ENCODE measurements around the gene RBFOX1.

Gene RBFOX1

DNA sequence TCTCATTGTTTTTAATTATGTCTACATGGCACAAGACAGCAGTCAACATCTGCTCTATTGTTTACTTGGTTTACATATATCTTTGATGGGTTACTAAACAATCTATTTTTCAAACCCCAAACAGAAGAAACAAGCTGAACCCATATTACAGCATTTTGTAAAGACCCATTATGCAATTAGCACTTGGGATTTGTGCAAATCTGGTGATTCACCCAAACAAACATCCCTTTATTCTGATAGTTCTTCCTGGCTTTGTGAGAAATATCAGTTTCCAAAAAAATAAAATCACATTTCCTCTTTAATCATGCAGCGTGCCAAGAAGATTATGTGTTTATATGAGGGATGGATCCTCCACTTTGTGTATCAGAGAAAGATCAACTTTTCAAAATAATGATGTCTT lies 16.8 kb upstream of the RBFOX1 start:
- in situ Hi-C loops (cut with HindIII; ENCODE audit: low sequenced_read_pairs) = no loop called here
- DNase-seq (ENCODE audit: low read depth, low spot score) = no peak
- H3K4me3 ChIP-seq (ENCODE audit: low read depth, low read length) = no peak overlapping the region
- TF ChIP-seq, protein P1, sequence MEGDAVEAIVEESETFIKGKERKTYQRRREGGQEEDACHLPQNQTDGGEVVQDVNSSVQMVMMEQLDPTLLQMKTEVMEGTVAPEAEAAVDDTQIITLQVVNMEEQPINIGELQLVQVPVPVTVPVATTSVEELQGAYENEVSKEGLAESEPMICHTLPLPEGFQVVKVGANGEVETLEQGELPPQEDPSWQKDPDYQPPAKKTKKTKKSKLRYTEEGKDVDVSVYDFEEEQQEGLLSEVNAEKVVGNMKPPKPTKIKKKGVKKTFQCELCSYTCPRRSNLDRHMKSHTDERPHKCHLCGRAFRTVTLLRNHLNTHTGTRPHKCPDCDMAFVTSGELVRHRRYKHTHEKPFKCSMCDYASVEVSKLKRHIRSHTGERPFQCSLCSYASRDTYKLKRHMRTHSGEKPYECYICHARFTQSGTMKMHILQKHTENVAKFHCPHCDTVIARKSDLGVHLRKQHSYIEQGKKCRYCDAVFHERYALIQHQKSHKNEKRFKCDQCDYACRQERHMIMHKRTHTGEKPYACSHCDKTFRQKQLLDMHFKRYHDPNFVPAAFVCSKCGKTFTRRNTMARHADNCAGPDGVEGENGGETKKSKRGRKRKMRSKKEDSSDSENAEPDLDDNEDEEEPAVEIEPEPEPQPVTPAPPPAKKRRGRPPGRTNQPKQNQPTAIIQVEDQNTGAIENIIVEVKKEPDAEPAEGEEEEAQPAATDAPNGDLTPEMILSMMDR (IDR thresholded peaks at IDR 0.05; ENCODE audit: low read depth, low read length) = no peak

DNA sequence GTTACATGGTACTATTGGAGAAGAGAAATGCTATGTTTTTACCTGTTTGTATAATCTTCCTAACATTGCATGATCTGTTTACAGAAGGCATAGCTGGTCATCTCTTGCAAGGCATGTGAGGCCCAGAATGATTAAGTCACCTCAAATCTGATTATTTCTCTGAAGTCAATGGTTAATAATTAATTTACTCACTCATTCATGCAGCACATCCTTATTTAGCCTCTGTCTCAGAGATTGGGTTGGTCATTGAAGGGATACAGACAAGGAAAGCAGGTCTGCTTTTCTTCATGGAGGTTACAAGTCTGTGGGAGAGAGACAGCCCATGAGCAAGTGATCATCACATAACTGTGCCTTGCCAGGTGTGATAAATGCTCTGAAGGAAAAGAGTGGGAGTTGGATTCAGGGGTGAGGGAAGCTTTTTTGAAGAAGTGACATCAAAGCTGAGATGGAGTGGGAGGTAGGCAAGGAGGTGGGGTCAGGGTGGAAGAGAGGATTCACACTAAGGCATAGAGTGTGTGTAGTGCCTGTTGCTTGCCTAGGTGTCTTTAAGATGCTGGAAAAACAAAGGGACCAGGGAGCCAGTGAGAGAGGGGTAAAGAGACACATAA lies 16.3 kb upstream of the RBFOX1 start:
- no peak overlapping the region for H3K4me3 ChIP-seq (ENCODE audit: low read depth, low read length)
- in situ Hi-C loops (cut with HindIII; ENCODE audit: low sequenced_read_pairs) = no loop called here
- DNase-seq (ENCODE audit: low read depth, low spot score) = no peak

DNA sequence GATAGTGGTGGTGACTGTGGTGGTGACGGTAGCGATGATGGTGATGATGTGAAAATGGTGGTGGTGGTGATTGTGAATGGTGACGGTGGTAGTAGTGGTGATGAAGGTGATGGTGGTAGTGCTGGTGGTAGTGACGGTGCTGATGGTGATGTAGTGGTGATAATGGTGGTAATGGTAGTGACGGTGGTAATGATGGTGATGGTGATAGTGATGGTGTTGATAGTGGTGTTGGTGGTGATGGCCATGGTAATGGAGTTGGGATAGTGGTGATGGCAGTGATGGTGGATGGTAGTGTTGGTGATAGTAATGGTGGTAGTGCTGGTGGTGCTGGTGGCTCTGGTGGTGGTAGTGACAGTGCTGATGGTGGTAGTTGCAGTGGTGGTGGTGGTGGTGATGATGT lies 14.7 kb upstream of the RBFOX1 start:
- in situ Hi-C loops (cut with HindIII; ENCODE audit: low sequenced_read_pairs) = no loop called here
- TF ChIP-seq, protein P1 (IDR thresholded peaks at IDR 0.05; ENCODE audit: low read depth, low read length) = no peak
- no peak for DNase-seq (ENCODE audit: low read depth, low spot score)
- H3K4me3 ChIP-seq (ENCODE audit: low read depth, low read length) = no peak overlapping the region

More for the DNA sequence above, 16.3 kb upstream of the RBFOX1 start:
- TF ChIP-seq, protein P1 (IDR thresholded peaks at IDR 0.05; ENCODE audit: low read depth, low read length) = no peak

DNA sequence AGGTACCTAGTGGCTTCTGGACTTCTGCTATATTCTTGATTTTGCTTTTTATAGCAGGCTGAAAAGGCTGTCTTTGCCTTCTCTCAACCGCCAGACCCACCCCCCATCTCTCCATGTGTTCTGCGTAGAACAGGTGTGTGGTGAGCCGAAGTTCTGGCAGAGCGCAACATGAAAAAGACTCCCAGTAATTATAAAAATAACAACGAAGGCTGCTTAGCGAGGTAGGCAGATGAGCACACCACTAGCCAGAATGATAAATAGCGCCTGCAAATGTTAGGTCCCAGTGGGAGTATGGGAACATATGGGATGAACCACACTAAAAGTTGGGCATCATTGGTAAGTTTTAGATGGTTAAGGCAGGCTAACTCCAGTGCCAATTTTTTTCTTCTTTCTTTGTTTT lies 14.0 kb upstream of the RBFOX1 start:
- TF ChIP-seq, protein P1 (IDR thresholded peaks at IDR 0.05; ENCODE audit: low read depth, low read length) = no peak
- in situ Hi-C loops (cut with HindIII; ENCODE audit: low sequenced_read_pairs) = no loop called here
- no peak for DNase-seq (ENCODE audit: low read depth, low spot score)
- H3K4me3 ChIP-seq (ENCODE audit: low read depth, low read length) = no peak overlapping the region

DNA sequence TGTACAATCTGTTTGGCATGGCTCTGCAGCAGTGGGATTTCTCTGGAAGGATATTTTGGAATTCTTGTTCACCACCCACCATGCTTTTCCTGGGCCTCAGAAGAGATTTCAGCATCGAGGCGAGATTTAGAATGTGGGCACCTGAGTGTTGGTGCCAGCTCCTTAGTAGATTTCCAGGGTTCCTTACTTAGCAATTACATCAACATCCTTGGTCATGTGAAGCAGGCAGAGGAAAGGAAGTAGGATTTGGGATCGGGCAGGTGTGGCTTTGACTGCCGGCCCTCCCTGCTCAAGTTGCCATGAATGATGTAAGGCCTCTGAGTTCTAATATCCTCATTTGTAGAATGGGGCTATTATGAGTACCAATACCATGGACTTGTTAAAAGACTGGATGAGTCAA lies 13.1 kb upstream of the RBFOX1 start:
- H3K4me3 ChIP-seq (ENCODE audit: low read depth, low read length) = no peak overlapping the region
- in situ Hi-C loops (cut with HindIII; ENCODE audit: low sequenced_read_pairs) = no loop called here
- no peak for DNase-seq (ENCODE audit: low read depth, low spot score)
- TF ChIP-seq, protein P1 (IDR thresholded peaks at IDR 0.05; ENCODE audit: low read depth, low read length) = no peak

DNA sequence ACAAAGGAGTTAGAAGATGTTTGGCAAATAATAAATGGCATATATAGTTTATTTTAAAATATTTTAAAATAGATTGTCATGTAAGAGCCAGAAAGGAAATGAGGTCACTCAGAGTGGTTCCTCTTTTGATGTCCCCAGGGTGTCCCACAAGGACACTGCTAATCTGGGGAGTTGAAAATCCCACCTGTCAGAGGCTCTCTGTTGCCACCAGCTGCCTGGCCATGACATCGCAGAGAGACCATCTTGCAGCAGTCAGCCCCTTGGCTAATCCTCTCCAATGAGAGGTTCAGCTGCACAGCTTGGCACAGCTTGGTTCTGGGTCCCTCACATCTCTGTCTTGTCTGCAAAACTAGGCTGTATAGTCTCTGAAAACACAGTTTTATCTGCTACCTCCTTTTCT lies 11.0 kb upstream of the RBFOX1 start:
- in situ Hi-C loops (cut with HindIII; ENCODE audit: low sequenced_read_pairs) = no loop called here
- TF ChIP-seq, protein P1 (IDR thresholded peaks at IDR 0.05; ENCODE audit: low read depth, low read length) = no peak
- no peak for DNase-seq (ENCODE audit: low read depth, low spot score)
- no peak overlapping the region for H3K4me3 ChIP-seq (ENCODE audit: low read depth, low read length)

All from astrocyte of the spinal cord (primary cell).